ENCODE data around the gene MED15.
A peak's percentile ranks its signal among the peaks of the same experiment; 100 is the strongest.
"Not testable (repeated sequence)": the region's sequence is repeated elsewhere in the genome, so short reads cannot be mapped to it uniquely, and the experiment has no call there.

Gene MED15

DNA sequence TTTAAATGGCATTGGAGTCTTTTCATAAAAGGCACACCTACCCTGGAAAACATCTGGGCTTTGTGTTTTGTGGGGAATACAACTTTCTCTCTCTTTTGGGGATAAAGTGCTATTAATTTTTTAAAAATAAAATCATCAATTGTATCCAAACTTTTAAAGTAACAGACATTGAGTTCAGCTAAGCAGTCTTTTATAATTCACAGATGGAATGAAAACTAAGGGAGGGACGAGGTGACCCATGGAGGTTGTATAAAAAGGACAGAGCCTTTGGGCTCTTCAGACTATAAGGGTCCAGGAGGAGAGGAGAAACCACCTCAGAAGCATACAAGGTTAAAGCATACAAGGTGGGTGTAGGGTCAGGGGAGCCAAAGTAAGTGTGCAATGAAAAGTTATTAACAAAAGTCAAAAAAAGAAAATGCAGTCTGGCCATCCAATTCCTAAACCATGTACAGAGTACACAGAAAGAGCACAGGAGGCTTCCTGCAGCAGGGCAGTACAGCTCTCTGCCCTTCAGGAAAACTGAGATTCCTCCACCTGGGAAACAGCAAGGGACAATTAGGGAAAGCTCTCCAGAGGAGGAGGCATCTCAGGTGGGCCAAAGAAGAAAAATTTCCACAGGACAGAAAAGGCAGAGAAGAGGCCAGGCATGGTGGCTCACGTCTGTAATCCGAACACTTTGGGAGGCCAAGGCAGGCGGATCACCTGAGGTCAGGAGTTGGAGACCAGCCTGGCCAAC is 22.3 kb upstream of the MED15 start:
- DNase-seq, result no peak

- no peak for DNase-seq
These were observed 21.2 kb upstream of the MED15 start for GRCh38 chr22:20486229-20486628.

GRCh38 chr22:20487715-20488114 is 19.7 kb upstream of the MED15 start:
- DNase-seq, result no peak

GRCh38 chr22:20488946-20489345 is 18.5 kb upstream of the MED15 start:
- DNase-seq, result no peak

DNA sequence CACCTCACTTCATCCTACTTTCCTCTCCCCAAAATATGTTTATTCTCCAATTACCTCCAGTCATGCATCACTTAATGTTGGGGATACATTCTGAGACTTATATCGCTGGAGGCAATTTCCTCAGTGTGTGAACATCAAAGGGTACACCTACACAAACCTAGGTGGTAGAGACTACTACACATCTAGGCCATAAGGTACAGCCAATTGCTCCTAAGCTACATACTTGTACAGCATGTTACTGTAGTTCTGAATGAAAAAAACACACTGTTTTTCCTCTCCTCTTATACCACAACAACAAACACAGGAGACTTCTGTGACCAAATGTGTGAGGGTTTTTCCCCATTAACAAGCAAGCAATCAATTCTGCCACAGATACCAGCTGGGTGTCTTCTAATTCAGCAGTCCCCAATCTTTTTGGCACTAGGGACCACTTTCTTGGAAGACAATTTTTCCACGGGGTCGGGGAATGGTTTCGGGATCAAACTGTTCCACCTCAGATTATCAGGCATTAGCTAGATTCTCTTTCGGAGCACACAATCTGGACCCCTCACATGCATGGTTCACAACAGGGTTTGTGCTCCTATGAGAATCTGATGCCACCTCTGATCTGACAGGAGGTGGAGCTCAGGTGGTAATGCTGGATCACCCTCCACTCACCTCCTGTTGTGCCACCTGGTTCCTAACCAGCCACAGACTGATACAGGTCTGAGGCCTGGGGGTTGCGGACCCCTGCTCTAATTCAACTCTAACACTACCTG is 17.0 kb upstream of the MED15 start:
- DNase-seq, result no peak

- DNase-seq, result no peak
These were observed 16.5 kb upstream of the MED15 start for GRCh38 chr22:20490941-20491307.

- DNase-seq, result no peak
These were observed 16.1 kb upstream of the MED15 start for GRCh38 chr22:20491346-20491745.

GRCh38 chr22:20494978-20495860 is 12.2 kb upstream of the MED15 start, which contains the start of gene KLHL22:
Gene KLHL22, minus strand, starts transcription at chr22:20495795. Its CDS starts 6,584 bp downstream, at chr22:20489211.
- DNase-seq, result no peak

GRCh38 chr22:20495861-20496681 is 11.3 kb upstream of the MED15 start:
- peak; percentile 73 to 88 (median 76) for DNase-seq

- DNase-seq, result no peak
These were observed 10.0 kb upstream of the MED15 start for GRCh38 chr22:20497426-20497825.

GRCh38 chr22:20498913-20499312 is 8.5 kb upstream of the MED15 start:
- no peak for DNase-seq

- DNase-seq, result no peak
These were observed 7.6 kb upstream of the MED15 start for GRCh38 chr22:20499769-20500168.

DNA sequence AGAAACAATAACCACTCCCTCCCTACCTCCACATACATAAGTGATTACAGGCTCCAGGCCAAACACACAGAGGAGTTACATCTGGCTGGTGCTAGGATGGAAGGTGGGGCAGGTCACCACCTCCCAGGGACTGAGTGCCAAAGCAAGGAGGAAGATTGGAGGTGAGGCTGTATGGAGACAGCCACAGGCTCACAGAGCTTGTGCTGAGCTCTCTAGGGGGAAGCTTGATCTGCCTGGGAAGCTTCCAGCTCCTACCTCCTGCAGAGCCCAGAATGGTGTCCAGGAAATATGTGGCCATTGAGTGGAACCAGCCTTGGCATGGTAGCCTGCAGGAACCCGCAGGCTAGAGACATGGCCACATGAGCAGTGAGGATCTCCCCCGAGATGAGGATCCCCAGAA is 3.6 kb upstream of the MED15 start:
- no peak for DNase-seq

DNA sequence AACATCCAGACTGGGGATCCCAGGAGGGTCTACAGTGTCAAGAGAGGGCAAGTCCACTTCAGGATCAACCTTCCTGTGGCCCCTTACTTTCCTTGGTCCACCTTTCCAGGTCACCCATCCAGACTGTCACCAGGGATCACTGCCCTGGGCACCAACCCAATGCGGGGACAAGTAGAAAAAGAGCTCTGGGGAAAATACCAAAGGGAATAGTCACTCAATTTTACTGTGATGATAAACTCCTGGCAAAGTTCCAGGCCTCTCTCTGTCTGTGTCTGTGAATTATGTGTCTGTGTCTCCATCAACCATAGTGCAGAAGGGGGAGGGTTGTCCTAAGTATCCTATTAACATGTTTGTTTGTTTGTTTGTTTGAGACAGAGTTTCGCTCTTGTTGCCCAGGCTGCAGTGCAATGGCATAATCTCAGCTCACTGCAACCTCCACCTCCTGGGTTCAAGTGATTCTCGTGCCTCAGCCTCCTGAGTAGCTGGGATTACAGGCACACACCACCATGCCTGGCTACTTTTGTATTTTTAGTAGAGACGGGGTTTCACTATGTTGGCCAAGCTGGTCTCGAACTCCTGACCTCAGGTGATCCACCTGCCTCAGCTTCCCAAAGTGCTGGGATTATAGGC is 3.0 kb upstream of the MED15 start:
- DNase-seq, result not testable (repeated sequence)

DNA sequence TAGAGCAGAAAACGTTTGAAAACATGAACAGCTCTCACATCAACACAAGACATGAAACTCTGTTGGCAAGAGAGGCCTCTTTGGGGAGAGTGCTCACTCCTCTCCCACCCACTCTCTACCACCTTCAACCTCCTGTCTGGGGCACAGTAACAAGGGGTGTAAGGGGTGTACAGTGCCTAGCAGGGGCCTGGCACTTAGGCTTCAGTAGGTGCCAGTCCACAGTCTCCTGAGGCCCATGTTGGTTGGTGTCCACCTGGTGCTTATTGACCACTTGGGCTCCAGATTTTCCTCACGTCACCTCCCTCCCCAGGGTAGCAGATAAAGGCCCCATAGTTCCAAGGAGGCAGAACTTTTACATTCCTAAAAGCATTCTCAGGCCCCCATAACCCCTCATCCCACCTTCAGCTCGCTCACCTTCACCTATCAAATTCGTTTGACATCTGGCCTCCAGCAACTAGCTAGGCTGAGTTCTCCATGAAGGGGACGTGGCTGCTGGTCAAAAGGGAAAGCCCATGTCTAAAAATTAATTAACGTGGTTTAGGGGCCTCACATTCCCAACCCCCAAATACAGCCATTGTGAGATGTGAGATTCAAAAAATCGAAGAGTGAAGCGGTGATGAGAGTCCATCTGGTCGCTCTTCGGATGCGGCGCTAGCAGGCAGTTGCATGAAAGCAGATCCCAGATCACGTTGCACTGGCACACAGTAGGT is 712 bp upstream of the MED15 start:
- no peak for DNase-seq

GRCh38 chr22:20508067-20508755 is 801 bp downstream of the MED15 start:
- DNase-seq, result not testable (repeated sequence)

DNA sequence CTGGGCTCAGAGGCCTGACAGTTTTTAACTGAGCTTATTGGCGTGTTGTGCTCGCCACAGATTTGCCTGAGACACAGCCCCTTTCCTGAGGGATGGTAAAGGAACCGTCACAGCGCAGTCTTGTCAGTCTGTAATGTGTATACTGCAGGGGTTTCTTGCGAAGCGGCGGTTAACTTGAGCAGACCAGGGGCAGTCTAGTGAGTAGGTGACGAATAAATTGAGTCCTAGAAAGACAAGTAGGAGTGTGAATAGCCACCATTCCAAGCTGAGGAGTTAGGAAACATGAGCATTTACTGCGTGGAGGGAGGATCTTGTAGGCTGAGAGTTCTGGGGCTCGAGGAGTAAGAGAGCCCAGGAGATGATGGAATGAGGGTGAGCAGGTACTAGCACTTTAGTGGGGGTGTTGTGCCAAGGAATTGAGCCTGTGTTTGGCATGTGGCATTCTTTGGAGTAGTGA is 1.4 kb downstream of the MED15 start:
- DNase-seq, result no peak

GRCh38 chr22:20509344-20510047 is 2.1 kb downstream of the MED15 start:
- peak in 1 of 4 experiments; percentile 19 for DNase-seq

DNA sequence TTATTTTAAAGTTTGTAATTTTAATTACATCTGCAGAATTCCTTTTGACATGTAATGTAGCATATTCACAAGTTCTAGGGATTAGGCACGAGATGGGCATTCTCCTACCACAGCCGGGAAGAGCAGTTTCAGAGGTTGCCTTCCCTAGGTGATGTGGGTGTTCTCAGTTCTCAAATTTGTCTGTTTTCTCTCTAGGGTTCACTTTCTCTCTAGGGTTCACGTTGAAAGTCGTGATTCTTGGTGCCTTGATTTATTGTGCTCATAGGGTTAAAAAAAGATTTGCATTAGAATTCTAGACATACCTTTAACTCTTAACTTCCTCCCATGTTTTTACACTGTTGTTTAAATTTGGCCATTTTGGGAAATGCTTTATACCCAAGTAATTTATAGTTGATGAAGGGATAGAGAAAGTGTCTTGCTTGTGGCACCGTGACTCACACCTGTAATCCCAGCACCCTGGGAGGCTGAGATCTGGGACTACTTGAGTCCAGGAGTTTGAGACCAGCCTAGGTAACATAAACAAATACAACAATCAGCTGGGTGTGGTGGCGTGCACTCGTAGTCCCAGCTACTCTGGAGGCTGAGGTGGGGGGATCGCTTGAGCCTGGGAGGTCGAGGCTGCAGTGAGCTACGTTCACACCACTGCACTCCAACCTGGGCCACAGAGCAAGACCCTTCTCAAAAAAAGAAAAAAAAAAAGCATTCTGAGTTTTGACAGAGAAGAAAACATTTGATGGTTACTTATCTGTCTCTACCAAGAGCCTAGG is 3.6 kb downstream of the MED15 start:
- no peak for DNase-seq
